ENCODE data around the gene PTDSS2.
A peak's percentile ranks its signal among the peaks of the same experiment; 100 is the strongest.
"Not testable (repeated sequence)": the region's sequence is repeated elsewhere in the genome, so short reads cannot be mapped to it uniquely, and the experiment has no call there.

Gene PTDSS2

GRCh38 chr11:512761-513595 is 62.9 kb downstream of the PTDSS2 start:
- DNase-seq (ENCODE audit: low spot score), result no peak
- TF ChIP-seq CTCF (IDR thresholded peaks at IDR 0.05; ENCODE audit: poor library complexity, severe bottlenecking), result no peak
- Histone ChIP-seq H3K4me3 (ENCODE audit: severe bottlenecking) (no peak overlapping the region), H3K27ac (ENCODE audit: poor library complexity, severe bottlenecking) (no peak overlapping the region), H3K9me3 (ENCODE audit: severe bottlenecking) (no peaks in the 10 kb centered on the region), H3K36me3 (ENCODE audit: low read depth) (peaks cover 31% of the 10 kb centered on the region), H3K4me1 (ENCODE audit: insufficient read depth, poor library complexity, severe bottlenecking) (peaks cover 16% of the 10 kb centered on the region), H3K27me3 (ENCODE audit: insufficient read depth, poor library complexity, severe bottlenecking) (no peaks in the 10 kb centered on the region)
- no peak for ATAC-seq (ENCODE audit: low read depth)

- peaks cover 16% of the 10 kb centered on the region for H3K4me1 ChIP-seq (ENCODE audit: insufficient read depth, poor library complexity, severe bottlenecking)
- no peak overlapping the region for H3K4me3 ChIP-seq (ENCODE audit: severe bottlenecking)
- H3K27ac ChIP-seq (ENCODE audit: poor library complexity, severe bottlenecking), result peak overlapping the region; percentile 95
- H3K9me3 ChIP-seq (ENCODE audit: severe bottlenecking), result no peaks in the 10 kb centered on the region
- no peak for TF ChIP-seq CTCF (IDR thresholded peaks at IDR 0.05; ENCODE audit: poor library complexity, severe bottlenecking)
- H3K27me3 ChIP-seq (ENCODE audit: insufficient read depth, poor library complexity, severe bottlenecking), result no peaks in the 10 kb centered on the region
- H3K36me3 ChIP-seq (ENCODE audit: low read depth), result peaks cover 17% of the 10 kb centered on the region
- ATAC-seq (ENCODE audit: low read depth) (no peak), DNase-seq (ENCODE audit: low spot score) (no peak)
Observed at GRCh38 chr11:514606-515005, 64.5 kb downstream of the PTDSS2 start.

- Histone ChIP-seq H3K4me3 (ENCODE audit: severe bottlenecking) (no peak overlapping the region), H3K9me3 (ENCODE audit: severe bottlenecking) (no peaks in the 10 kb centered on the region), H3K27ac (ENCODE audit: poor library complexity, severe bottlenecking) (peak overlapping the region; percentile 95), H3K27me3 (ENCODE audit: insufficient read depth, poor library complexity, severe bottlenecking) (no peaks in the 10 kb centered on the region), H3K4me1 (ENCODE audit: insufficient read depth, poor library complexity, severe bottlenecking) (peaks cover 16% of the 10 kb centered on the region), H3K36me3 (ENCODE audit: low read depth) (peaks cover 13% of the 10 kb centered on the region)
- ATAC-seq (ENCODE audit: low read depth), result peak; percentile 90
- DNase-seq (ENCODE audit: low spot score), result peak; percentile 88
- TF ChIP-seq CTCF (IDR thresholded peaks at IDR 0.05; ENCODE audit: poor library complexity, severe bottlenecking), result no peak
Observed at GRCh38 chr11:515131-515530, 65.1 kb downstream of the PTDSS2 start.

GRCh38 chr11:516400-516799 is 66.3 kb downstream of the PTDSS2 start:
- H3K36me3 ChIP-seq (ENCODE audit: low read depth), result peaks cover 4% of the 10 kb centered on the region
- no peak overlapping the region for H3K4me3 ChIP-seq (ENCODE audit: severe bottlenecking)
- no peak for TF ChIP-seq CTCF (IDR thresholded peaks at IDR 0.05; ENCODE audit: poor library complexity, severe bottlenecking)
- H3K27me3 ChIP-seq (ENCODE audit: insufficient read depth, poor library complexity, severe bottlenecking), result no peaks in the 10 kb centered on the region
- DNase-seq (ENCODE audit: low spot score), result no peak
- H3K4me1 ChIP-seq (ENCODE audit: insufficient read depth, poor library complexity, severe bottlenecking), result peaks cover 16% of the 10 kb centered on the region
- H3K9me3 ChIP-seq (ENCODE audit: severe bottlenecking), result peaks cover 2% of the 10 kb centered on the region
- H3K27ac ChIP-seq (ENCODE audit: poor library complexity, severe bottlenecking), result peak overlapping the region; percentile 95
- ATAC-seq (ENCODE audit: low read depth), result no peak

- H3K36me3 ChIP-seq (ENCODE audit: low read depth); ATAC-seq (ENCODE audit: low read depth); H3K4me3 ChIP-seq (ENCODE audit: severe bottlenecking); DNase-seq (ENCODE audit: low spot score); H3K9me3 ChIP-seq (ENCODE audit: severe bottlenecking); H3K27me3 ChIP-seq (ENCODE audit: insufficient read depth, poor library complexity, severe bottlenecking): not testable (repeated sequence)
- peaks cover 16% of the 10 kb centered on the region for H3K4me1 ChIP-seq (ENCODE audit: insufficient read depth, poor library complexity, severe bottlenecking)
- peak overlapping the region; percentile 95 for H3K27ac ChIP-seq (ENCODE audit: poor library complexity, severe bottlenecking)
Observed at GRCh38 chr11:516918-517685, 67.0 kb downstream of the PTDSS2 start.
